HG03066 (cell line): ENCODE results near the gene GBX1.

Source experiments
- ATAC-seq: cut with Tn5 transposase; IDR thresholded peaks from one replicate; pipeline ENCODE4 v1.9.1; 2021; ENCODE audit warnings: low read depth; ENCODE audit not compliant: unreplicated experiment

The GBX1 gene

DNA sequence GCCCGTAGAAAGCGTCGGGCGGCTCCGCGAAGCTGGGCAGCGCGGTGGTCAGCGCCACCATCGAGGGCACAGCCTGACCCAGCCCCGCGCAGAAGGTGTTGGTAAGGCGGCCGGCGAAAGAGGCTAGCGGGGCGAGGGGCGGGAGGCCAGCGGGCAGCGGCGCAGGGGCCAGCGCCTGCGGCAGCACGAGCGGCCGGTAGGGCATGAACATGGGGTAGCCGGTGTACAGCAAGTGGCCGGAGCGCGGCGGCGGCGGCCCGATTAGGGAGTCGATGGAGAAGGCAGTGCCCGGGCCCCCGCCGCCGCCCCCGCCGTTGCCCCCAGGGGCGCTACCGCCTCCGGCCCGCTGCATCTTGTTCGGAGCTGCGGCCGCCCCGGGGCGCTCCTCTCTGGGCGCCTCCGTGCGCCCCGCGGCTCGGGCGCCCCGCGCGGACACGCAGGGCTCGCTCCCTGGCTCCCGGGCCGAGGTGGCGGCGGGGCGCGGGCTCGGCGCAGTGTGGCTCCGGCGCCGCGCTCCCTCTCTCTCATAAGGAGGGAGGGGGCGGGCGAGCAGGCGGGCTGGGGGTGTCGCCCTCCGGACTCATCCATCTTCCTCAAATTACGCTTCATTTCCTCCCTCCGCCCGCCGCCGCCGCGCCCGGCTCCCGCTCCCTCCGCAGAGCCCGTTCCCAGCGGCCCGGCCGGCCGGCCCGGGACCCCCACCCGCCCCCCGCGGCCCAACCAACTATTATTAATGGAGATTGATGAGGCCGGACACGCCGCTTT is at the start of gene GBX1:
TSS of gene GBX1 (minus strand) at position 498 of the 765 bp plus-strand sequence. CDS start at position 352, 146 bp downstream.
- ATAC-seq, result no peak

DNA sequence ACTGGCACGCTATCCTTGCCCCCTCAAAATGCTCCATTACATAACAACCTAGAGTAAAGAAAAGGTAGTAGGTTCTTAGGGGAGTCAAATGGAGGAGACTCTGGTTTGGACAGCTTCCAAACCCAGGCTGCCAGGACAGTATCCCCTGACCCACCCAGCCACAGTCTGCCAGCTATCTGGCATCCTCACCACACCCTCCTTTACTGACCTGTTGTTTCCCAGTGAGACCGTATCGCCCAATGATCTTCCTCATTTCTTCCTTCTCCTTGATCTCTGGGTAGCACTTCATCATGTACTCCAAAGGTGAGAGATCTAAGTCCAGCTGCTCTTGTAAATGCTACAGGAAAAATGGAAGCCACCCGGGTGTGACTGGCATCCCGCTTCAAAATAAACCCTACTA is 47.9 kb upstream of the GBX1 start:
- ATAC-seq, result no peak

DNA sequence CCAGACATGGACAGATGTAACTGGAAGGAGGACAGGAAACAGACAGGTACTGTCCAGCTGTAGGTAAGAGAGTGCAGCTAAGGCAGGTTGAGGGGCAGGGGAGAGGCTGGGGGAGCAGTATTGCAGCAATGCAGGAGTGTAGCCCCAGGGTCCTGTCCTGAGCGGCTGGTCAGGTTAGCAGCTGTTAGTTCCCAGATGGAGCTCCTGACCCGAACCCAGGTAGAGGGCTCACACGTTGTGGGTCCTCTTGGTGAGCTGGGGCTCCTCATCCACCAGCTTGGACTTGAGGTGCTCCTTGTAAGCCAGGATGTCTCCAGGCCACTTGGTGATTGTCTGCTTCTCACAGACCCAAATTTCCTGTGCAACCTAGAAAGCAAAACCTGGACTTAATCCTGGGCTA is 46.3 kb upstream of the GBX1 start:
- ATAC-seq, result no peak

DNA sequence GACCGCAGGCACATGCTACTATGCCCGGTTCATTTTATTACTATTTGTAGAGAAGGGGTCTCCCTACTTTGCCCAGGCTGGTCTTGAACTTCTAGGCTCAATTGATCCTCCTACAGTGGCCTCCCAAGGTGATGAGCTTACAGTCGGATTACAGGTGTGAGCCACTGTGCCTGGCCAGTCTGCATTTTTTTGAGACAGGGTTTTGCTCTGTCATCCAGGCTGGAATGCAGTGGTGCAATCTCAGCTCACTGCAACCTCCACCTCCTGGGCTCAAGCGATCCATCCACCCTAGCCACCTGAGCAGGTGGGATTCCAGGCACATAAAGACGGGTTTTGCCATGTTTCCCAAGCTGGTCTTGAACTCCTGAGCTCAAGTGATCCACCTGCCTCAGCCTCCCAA is 45.1 kb upstream of the GBX1 start:
- ATAC-seq, result no peak

DNA sequence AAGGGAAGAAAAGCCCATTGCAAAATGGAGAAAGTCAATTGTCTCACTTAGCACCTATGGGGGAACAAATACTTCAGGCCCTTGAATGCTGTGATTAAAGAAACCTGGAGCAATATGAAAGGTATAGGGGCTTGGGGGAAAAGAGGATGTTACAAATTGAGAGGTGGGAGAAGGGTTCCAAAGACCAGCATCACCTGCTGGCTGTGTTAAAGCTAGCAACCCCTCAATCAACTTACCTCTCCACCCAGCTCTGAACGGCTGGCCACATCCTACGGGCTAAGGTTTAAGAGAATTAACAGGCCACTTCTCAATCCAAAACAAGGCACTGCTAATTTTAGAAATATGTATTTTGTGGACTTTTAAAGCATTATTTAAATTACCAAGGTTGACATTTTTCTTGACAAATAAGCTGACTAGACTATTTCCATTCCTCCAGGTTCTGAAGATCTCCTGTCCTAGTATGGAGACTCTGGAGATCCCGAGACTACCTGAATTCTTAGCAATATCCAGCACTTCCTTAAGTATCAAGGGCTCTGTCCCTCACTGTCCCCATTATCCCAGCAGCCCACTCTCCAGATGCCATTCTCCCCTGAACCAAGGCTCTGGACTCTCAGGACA is 43.8 kb upstream of the GBX1 start:
- no peak for ATAC-seq

DNA sequence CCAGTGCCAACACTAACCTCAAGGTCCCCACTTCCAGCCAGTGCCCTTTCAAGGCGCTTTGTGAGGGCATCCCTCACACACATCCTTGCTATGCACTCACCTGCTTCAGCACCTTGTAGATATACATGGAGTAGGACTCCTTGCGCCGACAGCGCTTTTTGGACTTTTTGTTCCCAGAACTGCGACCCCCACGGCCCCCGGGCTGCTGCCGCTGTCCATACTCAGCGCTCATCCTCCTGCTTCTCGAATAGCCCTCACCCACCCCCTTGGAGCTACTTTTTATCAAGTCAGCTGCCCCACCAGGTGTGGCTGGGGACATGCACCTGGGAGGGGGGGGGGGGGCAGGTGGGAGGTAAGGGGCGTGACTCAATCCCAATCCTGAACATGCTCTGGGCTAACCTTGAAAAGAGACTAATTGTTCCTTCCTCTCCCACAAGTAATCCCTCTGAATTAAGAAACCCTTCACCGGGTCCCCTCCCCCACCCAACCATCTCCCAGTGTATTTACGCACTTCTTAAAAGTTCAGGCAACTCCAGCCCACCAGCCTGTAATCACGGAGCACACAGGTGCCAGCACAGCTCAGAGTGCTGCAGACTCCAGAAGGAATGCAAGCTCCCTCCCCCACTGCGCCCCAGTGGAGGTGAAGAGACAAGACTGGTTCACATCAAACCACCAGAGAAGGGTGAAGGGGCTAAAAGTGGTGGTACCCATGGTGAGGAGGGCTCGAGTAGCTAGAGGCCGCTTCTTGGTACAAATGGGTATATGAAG is 42.8 kb upstream of the GBX1 start, which contains the start of gene H2BK1:
TSS of gene H2BK1 (minus strand) at position 402 of the 768 bp plus-strand sequence. CDS start at position 232, 170 bp downstream.
- no peak for ATAC-seq

DNA sequence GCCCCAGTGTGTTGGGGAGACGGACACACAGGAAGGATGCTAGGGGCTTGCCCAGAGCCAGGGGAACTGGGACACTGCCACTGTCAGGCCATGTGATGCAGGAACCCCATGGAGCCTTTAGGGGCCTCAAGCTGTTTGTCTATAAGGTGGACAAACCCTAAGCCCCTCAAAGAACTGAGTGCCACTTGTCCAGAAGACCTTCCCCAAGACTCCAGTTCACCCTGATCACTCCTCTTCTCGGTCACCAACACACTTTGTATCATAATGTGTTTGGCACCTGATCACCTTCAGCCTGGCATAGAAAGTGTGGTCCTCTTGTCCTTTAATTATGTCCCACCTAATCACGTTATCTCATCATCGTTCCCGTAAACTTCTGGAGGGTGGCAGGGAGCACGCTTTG is 42.1 kb upstream of the GBX1 start:
- ATAC-seq, result no peak

DNA sequence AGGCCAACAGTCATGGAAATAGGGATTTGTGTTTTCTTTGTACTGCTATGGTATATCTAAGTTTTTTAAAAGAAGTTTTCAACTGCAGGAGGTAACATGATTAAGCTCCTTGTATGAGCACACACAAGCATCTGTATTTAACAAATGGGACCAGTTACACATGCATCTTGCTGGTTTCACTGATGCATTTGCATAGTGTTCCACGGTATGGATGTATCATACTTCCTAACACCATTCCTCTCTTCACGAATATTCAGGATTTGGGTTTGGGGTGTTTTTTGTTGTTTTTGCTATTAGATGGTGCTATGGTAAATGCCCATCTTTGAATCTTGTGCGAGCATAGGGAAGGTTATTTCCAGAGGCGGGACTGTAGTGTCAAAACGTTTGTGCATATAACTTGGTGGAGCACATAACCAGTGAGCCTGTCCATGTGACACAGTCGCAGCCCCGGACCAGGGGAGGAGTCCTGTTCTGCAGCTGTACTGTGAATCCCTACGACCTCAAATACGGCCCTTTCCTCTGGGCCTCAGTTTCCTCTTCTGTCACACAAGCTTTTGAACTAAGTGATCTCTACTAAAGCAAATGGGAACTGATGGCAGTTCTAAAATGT is 40.9 kb upstream of the GBX1 start:
- no peak for ATAC-seq

DNA sequence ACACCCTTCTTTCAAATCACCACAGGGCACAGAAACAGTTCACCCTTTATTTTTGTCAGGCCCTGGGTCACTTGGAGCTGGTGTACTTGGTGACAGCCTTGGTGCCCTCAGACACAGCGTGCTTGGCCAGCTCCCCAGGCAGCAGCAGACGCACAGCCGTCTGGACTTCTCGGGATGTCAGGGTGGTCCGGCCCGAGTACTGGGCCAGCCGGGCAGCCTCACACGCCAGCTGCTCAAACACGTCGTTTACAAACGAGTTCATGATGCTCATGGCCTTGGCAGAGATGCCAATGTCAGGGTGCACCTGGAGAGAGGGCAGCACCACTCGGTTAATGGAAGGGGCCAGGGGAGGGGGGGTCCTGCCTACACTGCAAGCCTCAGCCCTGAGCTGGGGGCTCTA is 40.3 kb upstream of the GBX1 start:
- ATAC-seq, result no peak

DNA sequence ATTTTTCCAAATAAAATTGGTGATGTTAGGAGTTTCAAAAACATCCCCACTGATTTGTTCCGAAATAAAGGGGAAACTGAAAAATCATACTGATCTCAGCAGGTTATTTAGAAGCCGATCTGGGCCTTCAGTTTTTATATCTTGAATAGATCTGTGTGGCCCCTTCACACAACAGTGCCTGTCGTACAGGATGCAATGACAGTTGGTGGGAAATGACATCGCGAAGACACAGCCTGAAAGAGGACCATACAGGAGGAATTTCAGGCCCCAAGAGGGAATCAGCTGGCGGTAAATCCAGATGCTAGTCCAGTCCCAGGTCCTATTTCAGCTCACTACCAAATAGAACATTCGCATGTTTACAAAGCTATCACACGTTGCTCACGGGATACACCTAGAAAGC is 39.8 kb upstream of the GBX1 start:
- ATAC-seq, result no peak

DNA sequence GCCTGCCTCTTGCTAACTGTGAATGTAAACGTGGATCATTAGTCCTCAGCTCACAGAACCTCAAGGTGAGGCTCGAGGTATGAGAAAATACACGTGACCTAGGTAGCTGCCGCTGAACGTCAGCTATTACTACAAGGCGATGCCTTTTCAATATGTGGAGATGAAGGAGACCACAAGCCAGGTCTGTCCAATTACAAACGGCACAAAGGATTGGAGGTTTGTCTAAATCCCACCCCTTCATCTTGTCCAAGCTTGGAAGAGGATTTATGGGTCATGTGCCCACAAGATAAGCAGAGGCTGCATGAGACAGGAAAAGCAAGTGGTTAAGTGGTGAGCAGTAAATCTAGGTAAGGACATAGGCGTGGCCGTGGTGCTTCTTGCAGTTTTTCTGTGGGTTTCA is 39.4 kb upstream of the GBX1 start:
- ATAC-seq, result no peak

DNA sequence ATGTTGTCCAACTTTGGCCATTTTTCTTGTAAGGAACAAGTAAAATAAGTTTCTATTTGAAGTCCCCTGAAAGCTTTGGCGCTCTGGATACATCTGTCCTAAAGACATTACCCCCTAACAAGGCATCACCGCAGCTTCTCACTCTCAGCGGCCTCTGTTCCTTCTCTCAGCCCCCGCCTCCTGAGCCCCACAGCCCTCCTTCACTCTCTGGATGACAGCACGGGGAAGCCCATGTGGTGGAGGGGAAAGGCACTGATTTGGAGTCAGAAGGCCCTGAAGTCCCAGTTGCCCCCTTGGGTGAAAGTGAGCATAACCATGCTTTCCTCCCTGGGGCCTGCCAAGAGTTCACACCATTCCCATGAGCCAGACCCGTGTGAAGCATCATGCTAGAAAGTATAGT is 38.2 kb upstream of the GBX1 start:
- ATAC-seq, result no peak

DNA sequence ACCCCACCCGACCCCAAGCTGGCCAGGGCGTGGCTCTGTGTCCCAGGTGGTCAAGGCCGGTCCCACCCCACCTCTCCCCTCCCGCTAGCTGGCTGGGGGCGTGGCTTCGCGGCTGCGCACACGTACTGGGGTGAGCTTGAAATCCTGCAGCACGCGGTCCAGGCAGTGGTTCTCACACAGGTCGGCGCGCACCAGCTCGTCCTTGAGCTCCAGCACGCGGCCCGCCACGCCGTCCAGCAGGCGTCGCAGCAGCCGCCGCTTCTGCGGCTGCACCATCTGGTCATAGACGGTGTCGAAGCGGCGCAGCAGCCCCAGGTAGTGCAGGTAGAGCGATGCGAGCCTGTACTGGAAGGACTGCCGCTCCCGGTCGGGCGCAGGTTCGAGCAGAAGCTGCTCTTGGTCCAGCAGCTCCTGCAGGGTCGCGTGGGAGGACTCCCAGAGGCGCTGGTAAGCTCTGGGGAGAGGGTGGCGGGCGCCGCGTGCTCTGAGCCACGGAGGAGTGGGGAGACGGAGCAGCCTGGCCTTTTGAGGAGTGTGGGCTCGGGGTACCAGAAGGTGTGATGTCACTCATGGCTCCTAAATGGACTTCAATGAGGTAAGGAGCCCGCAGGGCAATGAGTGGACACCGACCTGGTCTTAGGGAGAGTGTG is 37.0 kb upstream of the GBX1 start:
- no peak for ATAC-seq

DNA sequence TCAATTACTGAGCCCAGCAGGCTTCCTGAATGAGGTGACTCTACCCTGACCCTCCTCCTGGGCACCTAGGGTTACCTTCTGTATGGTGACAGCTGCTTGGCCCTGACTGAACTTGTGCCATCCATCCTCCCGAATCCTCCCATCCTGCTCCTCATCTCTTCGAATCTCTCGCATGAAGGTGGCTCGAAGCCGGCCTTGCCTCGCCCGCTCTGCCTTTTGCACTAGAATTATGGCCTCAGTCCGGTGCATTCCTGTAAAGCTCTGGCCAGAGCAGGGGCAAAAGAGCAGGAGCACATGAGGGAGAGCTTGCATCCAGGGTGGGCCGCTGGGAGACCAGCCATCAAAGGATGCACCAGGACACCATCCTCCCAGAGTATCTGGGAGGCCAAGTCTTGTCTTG is 35.3 kb upstream of the GBX1 start:
- no peak for ATAC-seq

DNA sequence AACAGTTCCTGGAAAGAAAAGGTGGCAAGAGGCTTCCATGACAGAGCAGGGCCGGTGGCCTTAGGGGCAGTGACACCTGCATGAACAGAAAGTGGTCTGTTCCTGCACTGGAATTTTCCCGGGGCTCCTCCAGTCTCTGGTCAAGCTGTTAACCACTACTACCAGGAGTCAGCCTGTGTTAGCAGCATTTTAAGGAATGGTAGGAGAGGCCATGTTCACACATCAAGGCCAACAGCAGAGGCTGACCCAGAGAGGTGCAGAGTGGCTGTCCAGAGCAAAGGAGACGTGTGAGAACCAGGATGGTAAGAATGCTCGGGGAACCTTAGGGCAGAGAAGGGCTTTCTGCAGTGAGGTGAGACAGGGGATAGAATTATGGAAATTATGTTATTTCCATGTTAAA is 34.3 kb upstream of the GBX1 start:
- ATAC-seq, result no peak

DNA sequence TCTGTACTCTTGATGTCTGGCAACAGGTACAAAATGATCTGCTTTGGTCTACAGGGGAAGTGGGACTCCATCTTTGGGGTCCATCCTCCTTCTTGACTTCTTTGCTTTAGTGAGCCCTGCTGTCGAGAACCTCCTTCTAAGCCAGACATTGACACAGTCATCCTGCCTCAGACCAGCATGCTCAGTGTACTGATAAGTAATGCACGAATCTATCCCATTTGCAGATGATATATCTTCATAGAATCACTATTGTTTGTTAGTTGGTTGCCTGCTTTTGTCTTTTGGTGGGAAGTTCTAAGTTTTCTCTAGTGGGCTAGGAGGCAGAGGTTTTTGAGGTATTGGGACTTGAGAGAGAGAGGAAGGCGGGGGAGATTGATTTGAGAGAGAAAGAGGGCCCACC is 33.9 kb upstream of the GBX1 start:
- ATAC-seq, result no peak

DNA sequence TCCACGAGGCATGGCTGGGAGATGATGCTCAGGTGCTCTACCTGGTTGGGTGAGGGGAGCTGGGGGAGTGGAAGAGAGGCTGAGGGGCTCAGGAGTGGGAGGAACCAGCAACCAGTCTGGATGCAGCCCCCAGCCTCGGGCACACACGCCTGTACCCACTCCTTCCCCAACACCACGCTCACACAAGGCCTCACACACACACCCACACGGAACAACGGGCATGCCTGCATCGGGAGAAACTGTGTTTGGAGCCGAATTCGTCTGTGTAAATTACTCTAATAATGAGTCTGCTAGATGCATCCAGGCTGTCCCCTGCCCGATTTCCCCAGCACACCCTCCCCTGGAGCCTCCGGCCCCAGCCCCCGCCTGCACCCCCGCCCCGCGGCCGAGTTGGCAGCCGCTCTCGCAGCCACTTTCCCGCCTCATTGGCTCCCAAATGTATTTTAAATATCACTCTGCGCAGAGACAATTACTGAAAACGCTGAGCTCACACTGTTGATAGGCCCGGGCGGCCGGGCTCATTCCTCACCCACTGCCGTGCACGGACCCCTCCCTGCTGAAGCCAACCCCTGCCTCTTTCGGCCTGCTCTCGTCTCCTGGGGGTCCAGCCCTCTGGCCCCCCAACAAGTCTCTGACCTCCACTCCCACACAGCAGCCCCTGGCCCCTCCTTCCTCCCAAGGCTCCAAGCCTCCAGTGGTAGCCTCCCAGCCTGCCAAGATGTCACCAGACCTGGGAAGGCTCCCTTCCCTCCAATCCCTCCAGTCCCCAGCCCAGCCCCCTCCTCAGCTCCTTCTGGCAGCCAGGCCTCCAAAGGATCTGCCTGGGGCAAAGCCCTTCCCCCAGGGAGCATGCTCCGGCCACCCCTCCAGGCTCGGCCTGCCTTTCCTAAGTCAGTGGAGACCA is 31.7 kb upstream of the GBX1 start:
- no peak for ATAC-seq

DNA sequence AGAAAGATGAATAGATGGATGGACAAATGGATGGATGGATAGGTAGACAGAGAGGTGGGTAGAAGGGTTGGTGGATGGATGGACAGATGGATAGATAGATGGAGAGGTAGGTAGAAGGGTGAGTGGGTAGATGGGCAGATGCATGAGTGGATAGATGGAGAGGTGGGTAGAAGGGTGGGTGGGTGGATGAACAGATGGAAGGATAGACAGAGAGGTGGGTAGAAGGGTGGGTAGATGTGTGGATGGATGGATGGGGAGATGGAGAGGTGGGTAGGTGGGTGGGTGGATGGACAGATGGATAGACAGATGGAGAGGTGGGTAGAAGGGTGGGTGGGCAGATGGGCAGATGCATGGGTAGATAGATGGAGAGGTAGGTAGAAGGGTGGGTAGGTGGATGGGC is 30.4 kb upstream of the GBX1 start:
- ATAC-seq, result no peak

DNA sequence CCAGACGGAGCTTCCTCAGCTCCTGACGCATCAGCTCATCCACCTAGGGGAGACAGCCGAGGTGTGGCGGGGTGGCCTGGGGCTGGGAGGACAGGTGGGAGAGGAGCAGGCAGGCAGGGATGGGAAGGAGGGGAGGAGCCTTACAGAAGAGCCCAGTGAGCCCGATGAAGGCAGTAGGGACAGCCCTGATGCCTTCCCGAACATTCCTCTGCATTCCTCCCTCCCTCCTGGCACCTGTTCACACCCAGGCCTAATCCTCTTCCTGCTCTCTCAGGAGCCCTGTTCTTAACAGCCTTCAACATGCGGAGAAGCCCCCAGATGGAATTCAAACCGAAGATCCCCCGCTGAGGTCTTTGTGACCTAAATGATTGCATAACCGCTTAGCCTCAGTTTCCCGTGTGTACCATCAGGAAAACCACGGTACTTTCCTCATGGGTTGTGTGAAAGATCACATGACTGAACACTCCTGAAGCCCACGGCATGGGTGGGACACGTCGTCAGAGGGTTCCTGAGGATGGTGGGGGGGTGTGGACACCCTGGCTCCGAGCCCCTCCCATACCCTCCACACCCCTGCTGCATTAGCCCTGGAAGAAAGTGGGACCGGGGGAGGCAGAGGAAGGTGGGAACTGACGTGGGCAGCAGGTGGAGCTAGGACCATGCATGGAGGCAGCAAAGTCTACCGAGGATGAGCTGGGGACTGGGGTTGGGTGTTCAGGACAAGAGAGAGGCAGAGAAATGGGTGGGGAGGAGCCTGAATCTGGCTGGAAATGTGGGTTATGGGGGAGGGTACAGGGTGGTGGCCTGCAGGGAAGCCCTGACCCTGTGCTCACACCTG is 28.3 kb upstream of the GBX1 start:
- ATAC-seq, result no peak
